ENCODE results near the gene CEP112.
"Not testable (repeated sequence)": the region's sequence is repeated elsewhere in the genome, so short reads cannot be mapped to it uniquely, and the experiment has no call there.

The CEP112 gene

DNA sequence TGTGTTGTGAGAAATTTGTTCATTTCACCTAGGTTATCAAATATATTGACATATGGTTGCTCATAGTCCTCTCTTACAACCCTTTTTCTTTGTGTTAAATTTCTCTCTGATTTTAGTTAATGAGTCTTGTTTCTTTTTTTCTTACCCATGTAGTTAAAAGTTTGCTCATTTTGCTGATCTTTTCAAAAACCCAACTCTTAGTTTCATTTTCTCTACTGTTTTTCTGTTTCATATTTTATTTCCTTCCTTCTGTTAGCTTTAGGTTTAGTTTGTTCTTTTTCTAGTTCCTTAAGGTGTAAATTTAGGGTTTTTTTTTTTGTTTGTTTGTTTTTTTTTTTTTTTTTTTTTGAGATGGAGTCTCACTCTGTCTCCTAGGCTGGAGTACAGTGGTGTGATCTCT is 42.4 kb downstream of the CEP112 start:
- DNase-seq, result no peak

- DNase-seq, result no peak
Observed at GRCh38 chr17:66146394-66146793, 45.5 kb downstream of the CEP112 start.

DNA sequence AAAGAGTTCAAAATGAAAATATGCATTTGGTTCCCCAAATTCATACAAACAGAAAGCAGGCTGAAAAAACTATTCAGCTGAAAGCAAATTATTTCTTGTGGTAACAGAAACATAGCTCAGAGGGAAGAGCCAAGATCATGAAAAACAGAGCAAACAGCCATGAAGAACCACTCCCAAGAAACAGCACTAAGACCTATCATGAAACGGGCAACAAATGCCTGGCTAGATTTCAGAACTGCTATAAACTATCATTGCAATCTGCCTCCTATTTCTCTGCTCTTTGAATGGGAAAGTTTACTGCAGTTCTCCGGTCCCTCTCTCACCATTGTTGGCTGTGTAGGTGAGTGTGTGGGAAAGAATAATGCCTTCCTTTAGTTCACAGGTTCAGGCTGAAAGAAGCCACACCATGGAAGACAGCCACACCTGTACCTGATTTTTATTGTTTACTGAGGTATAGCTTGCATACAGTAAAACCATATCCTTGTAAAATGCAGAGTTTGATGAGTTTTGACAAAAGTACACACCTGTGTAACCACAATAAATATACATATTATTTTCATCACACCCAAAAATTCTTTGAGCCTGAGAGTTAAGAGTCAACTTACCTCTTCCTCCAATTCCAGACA is 48.2 kb downstream of the CEP112 start:
- DNase-seq, result no peak

- no peak for DNase-seq
Observed at GRCh38 chr17:66142428-66142827, 49.5 kb downstream of the CEP112 start.

DNA sequence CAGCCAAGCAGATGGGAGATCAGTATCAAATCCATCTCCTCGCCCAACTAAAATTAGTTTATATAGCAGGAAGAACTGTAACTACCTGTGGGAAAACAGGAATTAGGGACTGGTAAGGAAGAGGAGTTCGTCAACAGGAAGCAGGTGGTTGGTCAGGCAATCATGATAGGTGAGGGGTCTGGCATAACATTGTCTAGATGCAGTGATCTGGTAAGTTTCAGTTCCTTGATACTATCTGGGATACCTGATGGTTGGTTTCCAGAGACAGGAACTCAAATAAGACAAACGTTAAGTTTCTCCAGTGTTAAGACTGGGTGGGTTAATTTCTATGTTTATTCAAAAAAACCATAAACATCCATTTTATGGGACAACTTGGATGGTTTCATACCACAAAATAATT is 53.8 kb downstream of the CEP112 start:
- no peak for DNase-seq

GRCh38 chr17:66135896-66136295 is 56.0 kb downstream of the CEP112 start:
- DNase-seq, result no peak

DNA sequence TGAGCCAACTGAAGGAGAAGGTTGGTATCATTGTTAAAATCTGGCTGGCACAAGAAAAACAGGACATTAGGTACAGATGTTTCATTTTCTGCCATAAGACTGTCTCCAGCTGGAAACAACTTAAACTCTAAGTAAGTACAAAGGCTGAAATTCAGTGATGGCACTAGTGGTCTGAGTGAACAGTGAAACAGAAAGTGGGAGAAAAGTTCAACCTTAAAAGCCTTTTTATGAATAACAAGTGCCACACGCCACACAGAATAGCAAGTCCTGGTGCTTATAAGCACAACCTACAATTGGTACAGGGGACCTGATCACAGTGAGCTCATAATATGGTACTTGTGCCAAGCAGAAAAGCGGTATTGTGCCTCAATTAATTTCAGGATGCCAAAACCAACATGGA is 56.7 kb downstream of the CEP112 start:
- DNase-seq, result no peak

GRCh38 chr17:66129759-66130158 is 62.2 kb downstream of the CEP112 start:
- DNase-seq, result no peak

DNA sequence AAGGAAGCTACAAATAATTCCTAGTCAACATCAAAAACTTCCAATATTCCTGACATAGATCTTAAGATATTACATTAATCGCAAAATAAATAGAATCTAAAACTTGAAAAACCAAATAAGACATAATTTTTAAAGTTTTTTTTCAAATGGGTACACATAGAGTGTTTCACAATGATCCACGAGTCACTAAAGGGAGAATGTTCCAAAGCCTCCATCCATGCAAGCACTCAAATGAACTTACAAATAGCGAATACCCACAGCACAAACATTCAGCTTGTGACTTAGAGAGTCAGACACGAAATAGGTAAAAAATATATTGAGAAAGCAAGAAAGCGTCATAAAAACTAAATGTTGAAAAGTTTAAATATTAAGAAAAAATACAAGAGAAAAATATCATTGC is 65.7 kb downstream of the CEP112 start:
- no peak for DNase-seq

DNA sequence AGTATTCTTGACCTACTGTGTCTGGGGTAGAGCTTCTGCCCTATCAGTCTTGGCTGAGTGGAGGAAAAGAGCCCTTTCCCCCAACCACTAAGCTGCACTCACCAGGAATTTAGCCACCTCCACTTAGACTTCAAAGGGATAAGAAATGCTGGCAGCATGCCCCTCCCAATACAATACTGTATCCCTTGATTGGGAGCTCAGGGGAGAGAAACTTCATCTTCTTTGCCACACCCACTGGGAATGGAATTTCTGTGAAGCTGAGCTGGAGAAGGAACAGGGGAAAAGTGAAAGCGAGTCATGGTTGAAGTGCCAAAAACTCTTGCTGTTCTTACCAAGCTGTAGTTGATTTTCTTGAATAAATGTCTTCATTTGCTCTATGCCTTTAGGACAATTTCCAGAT is 68.8 kb downstream of the CEP112 start:
- no peak for DNase-seq

DNA sequence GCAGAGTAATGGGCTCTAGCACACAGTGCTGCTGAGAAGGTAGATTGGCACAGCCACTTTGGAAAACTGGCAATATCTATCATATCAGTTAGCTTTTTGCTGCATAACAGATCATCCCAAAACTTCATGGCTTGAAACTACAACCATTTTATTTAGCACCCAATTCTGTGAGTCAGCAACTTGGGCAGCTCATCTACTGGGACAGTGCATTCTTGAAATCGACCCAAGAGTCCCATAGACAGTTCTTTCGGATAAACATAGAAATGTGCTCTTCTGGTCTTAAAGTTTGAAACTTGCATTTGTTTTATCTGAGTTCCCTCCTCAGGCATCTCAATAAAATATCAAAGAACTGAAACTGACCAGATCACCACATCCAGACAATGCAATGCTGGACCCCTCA is 76.7 kb downstream of the CEP112 start:
- DNase-seq, result no peak

DNA sequence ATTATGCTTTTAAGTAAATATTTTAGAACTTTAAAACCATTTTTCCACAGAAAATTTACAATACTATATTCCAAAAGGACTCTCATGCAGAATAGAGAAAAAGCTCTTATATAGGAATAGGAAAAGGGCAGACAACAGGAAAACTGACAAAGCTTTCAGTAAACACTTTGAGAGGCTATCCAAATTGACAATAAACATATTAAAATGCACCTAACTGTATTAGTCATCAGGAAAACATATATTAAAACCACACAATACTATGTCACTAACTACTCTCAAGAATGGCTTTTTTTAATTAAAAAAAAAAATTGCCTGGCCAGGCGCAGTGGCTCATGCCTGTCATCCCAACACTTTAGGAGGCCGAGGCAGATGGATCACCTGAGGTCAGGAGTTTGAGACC is 77.3 kb downstream of the CEP112 start:
- DNase-seq, result no peak

GRCh38 chr17:66107731-66108130 is 84.2 kb downstream of the CEP112 start:
- no peak for DNase-seq

DNA sequence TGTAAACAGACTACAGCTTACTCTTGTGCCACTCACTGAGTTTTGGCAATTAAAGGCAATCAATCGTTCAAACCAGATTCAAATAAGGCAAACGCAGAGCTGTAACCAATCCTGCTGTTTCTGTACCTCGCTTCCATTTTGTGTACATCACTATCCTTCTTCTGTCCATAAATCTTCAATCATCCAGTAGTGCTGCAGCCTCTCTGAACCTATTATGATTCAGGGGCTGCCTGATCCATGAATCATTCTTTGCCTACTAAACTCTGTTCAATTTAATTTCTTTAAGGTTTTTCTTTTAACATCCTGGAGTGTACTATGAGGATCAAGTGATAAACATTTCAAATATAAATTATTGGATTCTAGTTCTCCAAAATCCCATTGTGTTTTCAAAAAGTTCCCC is 93.9 kb downstream of the CEP112 start:
- no peak for DNase-seq

DNA sequence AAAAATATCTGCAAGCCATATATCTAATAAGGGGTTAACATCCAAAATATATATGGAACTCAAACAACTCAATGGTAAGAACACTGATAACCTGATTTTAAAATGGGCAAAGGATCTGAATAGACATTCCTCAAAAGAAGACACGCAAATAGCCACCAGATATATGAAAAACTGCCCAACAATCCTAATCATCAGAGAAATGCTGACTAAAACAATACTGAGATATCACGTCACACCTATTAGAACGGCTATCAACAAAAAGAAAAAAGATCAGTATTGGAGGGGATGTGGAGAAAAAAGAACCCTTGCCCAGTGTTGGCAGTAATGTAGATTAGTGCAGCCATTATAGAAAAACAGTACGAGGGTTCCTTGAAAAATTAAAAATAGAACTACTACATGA is 97.2 kb downstream of the CEP112 start:
- no peak for DNase-seq

DNA sequence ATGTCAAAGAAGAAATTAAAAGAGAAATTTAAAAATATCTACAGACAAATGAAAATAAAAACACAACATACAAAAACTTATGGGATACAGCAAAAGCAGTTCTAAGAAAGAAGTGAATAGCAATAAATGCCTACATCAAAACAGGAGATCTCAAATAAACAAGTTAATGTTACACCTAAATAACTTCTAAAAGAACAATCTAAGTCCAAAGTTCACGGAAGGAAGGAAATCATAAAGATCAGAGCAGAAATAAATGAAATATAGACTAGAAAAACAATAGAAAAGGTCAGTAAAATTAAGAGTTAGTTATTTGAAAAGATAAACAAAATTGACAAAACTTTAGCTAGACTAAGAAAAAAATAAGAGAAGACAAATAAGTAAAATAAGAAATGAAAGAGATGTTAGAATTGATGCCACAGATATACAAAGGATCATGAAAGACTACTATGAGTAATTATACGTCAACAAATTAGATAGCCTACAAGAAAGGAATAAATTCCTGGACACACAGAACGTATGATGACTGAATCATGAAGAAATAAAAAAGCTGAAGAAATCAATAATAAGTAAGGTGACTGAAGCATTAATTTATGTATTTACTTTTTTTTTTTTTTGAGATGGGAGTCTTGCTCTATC is 100.4 kb downstream of the CEP112 start:
- no peak for DNase-seq

DNA sequence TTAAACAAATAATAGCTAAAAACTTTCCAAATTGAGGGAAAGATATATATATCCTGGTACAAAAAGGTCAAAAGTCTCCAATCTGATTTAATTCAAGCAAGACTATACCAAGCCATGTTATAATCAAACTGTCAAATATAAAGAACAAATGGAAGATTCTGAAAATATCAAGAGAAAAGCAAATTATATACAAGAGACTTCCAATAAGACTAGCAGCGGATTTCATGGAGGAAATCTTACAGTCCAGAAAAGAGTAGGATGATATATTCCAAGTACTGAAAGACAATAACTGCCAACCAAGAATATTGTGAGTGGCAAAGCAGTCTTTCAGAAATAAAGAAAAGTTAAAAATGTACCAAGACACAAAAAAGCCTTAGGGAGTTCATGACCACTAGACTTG is 102.2 kb downstream of the CEP112 start:
- DNase-seq, result no peak

- DNase-seq, result no peak
Observed at GRCh38 chr17:66088173-66088572, 103.8 kb downstream of the CEP112 start.

- DNase-seq, result no peak
Observed at GRCh38 chr17:66087073-66087472, 104.9 kb downstream of the CEP112 start.

GRCh38 chr17:66085221-66085620 is 106.7 kb downstream of the CEP112 start:
- DNase-seq, result no peak

DNA sequence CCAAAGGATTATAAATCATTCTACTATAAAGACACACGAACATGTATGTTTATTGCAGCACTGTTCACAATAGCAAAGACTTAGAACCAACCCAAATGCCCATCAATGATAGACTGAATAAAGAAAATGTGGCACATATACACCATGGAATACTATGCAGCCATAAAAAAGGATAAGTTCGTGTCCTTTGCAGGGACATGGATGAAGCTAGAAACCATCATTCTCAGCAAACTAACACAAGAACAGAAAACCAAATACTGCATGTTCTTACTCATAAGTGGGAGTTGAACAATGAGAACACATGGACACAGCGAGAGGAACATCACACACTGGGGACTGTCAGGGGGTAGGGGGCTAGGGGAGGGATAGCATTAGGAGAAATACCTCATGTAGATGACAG is 111.3 kb downstream of the CEP112 start:
- DNase-seq, result not testable (repeated sequence)

- DNase-seq, result no peak
Observed at GRCh38 chr17:66076546-66077190, 115.3 kb downstream of the CEP112 start.

GRCh38 chr17:66073384-66073783 is 118.5 kb downstream of the CEP112 start:
- DNase-seq, result no peak

DNA sequence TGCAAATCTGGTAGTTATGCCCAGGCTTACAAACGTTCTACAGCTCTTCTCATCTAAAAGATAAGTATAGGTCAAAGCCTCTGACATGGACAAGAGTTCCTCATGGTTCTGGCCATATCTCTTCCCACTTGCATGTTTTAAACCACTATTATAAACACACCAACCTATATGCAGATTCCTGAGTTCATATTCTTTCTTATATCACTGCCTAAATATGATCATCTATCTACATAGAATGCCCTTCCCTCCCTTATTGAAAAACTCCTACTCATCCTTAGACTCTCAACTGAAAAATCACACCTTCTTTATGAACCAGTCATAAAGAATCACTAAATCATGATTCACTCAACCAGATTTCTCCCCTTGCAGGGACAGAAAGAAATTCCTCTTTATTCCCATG is 128.2 kb downstream of the CEP112 start:
- no peak for DNase-seq

- DNase-seq, result no peak
Observed at GRCh38 chr17:66056148-66056547, 135.8 kb downstream of the CEP112 start.

All from activated effector memory CD4-positive, alpha-beta T cell treated with anti-CD3 and anti-CD28 coated beads, Interleukin-2, amount 50 U/mL, for 16 hours (primary cell).